Stimulated activated CD8-positive, alpha-beta memory T cell treated with anti-CD3 and anti-CD28 coated beads, Interleukin-4, amount 100 ng/mL, for 24 hours (primary cell): ENCODE data around the gene KCNE1.
"Not testable (repeated sequence)": the region's sequence is repeated elsewhere in the genome, so short reads cannot be mapped to it uniquely, and the experiment has no call there.

Experiments used
- DNase-seq: peaks from one replicate; pipeline ENCODE4 v3.0.0-alpha.2; 2020; ENCODE audit warnings: low read depth

KCNE1 gene

GRCh38 chr21:34511181-34511580 lies 829 bp downstream of the KCNE1 start:
- no peak for DNase-seq

- peak; percentile 32 for DNase-seq
These were observed 1.6 kb downstream of the KCNE1 start for GRCh38 chr21:34510148-34511142.

- DNase-seq, result no peak
These were observed 2.9 kb downstream of the KCNE1 start for GRCh38 chr21:34509151-34509550.

GRCh38 chr21:34504595-34504994 lies 7.4 kb downstream of the KCNE1 start:
- no peak for DNase-seq

GRCh38 chr21:34502480-34503106 lies 9.4 kb downstream of the KCNE1 start:
- no peak for DNase-seq

GRCh38 chr21:34501716-34502115 lies 10.3 kb downstream of the KCNE1 start:
- DNase-seq, result no peak

GRCh38 chr21:34500191-34500590 lies 11.8 kb downstream of the KCNE1 start:
- DNase-seq, result no peak

- DNase-seq, result no peak
These were observed 12.9 kb downstream of the KCNE1 start for GRCh38 chr21:34499116-34499515.

- no peak for DNase-seq
These were observed 13.4 kb downstream of the KCNE1 start for GRCh38 chr21:34498623-34499022.

- DNase-seq, result not testable (repeated sequence)
These were observed 28.2 kb downstream of the KCNE1 start for GRCh38 chr21:34483854-34484253.

GRCh38 chr21:34483435-34483834 lies 28.6 kb downstream of the KCNE1 start:
- not testable (repeated sequence) for DNase-seq

GRCh38 chr21:34467333-34467732 lies 44.7 kb downstream of the KCNE1 start:
- DNase-seq, result not testable (repeated sequence)

- DNase-seq, result not testable (repeated sequence)
These were observed 52.6 kb downstream of the KCNE1 start for GRCh38 chr21:34459426-34459825.

- not testable (repeated sequence) for DNase-seq
These were observed 53.7 kb downstream of the KCNE1 start for GRCh38 chr21:34458266-34458665.

- not testable (repeated sequence) for DNase-seq
These were observed 55.8 kb downstream of the KCNE1 start for GRCh38 chr21:34456180-34456579.

GRCh38 chr21:34455628-34456027 lies 56.4 kb downstream of the KCNE1 start:
- not testable (repeated sequence) for DNase-seq

GRCh38 chr21:34447018-34447417 lies 65.0 kb downstream of the KCNE1 start:
- not testable (repeated sequence) for DNase-seq

- not testable (repeated sequence) for DNase-seq
These were observed 68.5 kb downstream of the KCNE1 start for GRCh38 chr21:34443486-34443885.

GRCh38 chr21:34429710-34430109 lies 82.3 kb downstream of the KCNE1 start:
- DNase-seq, result not testable (repeated sequence)

- DNase-seq, result not testable (repeated sequence)
These were observed 83.6 kb downstream of the KCNE1 start for GRCh38 chr21:34428441-34428840.

- not testable (repeated sequence) for DNase-seq
These were observed 84.7 kb downstream of the KCNE1 start for GRCh38 chr21:34427339-34427738.

GRCh38 chr21:34423805-34424204 lies 88.2 kb downstream of the KCNE1 start, which contains the start of gene SMIM34:
Gene SMIM34 (minus strand): TSS chr21:34423951. CDS start chr21:34423839, 112 bp downstream.
- DNase-seq, result not testable (repeated sequence)
